MM.1S (cell line): Measurements from ENCODE around the gene HSPA12B.

Experiments
- CTCF ChIP-seq: fragments of 300-600 bp; sonication (generic); IDR thresholded peaks from 2 replicates; pipeline ENCODE4 v1.5.1; 2016; ENCODE audit warnings: antibody characterized with exemption, low read length, mixed read lengths
- EZH2phosphoT487 ChIP-seq: fragments of 300-600 bp; sonication (generic); IDR thresholded peaks from 2 replicates; pipeline ENCODE4 v1.6.1; 2018; ENCODE audit warnings: antibody characterized with exemption, low read length

GRCh38 chr20:3740615-3741301 lies 8.3 kb downstream of the HSPA12B start:
- no peak for TF ChIP-seq CTCF
- no peak for TF ChIP-seq EZH2phosphoT487
